Measurements from ENCODE around the gene P2RY4.

- TF ChIP-seq EP300 (IDR thresholded peaks at IDR 0.05) (no peak), CTCF (IDR thresholded peaks at IDR 0.05) (no peak), POLR2A (IDR thresholded peaks at IDR 0.05) (no peak)
Measured at GRCh38 chrX:70301716-70302115, 41.7 kb upstream of the P2RY4 start.
